ENCODE results near the gene TNFRSF1B.

TNFRSF1B gene

DNA sequence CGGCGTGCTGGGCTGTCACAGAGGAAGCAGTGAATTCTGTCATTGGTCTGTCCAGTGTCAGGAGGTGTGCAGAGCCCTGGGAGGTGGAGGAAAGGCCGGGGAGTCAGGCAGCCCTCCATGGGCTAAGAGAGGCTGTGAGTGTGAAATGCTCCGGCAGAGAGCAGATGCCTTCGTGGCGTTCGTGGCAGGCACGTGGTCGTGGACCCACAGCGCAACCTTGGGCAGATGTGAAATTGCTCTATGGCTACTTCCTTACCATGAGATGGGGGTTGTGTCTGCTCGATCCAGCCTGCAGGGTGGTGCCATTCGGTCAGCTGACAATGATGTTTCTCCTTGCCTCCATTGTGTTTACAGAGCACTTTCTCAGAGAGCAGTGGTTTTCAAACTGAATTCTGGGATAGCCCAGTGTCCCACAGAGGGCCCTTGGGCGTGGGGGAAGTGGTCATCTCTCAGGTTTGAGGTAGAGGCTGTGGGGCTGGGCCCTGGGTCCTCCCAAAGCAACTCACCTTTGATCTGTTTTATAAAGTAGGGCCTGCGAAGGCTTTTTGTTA is 27.9 kb downstream of the TNFRSF1B start:
- no peak for DNase-seq (ENCODE audit: low spot score)

DNA sequence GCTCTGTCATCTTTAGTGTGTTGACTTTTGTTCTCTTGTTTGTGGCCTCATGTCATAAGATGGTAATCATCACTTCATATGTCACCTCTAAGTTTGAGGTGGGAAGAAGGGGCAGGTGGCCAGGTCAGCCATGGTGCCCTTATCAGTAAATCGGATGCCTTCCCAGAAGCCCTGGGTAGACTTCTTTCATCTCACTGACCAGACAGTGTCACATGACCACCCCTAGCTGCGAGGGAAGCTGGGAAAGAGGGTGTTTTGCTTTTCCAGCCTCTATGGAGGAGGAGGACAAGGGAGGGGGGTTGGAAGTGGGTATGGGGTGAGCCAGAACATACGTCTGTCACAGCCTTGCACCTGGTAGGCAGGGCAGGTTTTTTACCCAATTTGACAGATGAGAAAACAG is 28.6 kb downstream of the TNFRSF1B start:
- no peak for DNase-seq (ENCODE audit: low spot score)

DNA sequence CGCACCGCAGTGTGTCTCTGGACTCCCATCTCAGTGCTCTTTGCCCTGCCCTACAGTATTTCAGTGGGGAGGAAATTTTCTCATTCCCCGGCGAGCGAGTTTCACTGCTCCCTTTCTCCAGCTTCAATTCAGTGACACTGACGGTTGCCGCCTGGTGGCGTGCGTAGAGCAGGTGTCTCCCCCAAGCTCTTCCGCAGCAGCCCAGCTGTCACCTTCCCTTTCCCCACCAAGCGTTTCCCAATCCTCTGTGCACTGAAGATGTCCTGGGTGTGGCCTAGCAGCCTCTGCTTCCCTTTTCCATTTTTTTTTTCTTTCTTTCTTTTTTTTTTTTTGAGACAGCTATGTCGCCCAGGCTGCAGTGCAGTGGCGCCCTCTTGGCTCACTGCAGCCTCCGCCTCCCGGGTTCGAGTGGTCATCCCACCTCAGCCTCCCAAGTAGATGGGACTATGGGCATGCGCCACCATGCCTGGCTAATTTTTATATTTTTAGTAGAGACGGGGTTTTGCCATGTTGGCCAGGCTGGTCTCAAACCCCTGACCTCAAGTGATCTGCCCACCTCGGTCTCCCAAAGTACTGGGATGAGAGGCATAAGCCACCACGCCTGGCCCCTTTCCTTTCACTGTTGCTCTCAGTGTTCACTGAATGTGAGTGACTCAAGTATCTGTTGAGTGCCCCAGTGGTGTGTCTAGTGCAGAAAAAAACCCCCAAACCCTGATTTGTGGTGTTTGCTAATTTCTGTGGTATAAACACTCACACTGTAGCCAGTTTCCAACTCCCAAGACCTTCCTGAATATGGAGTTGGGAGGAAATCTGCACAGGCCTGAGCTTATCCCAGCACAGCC is 30.1 kb downstream of the TNFRSF1B start:
- no peak for DNase-seq (ENCODE audit: low spot score)

DNA sequence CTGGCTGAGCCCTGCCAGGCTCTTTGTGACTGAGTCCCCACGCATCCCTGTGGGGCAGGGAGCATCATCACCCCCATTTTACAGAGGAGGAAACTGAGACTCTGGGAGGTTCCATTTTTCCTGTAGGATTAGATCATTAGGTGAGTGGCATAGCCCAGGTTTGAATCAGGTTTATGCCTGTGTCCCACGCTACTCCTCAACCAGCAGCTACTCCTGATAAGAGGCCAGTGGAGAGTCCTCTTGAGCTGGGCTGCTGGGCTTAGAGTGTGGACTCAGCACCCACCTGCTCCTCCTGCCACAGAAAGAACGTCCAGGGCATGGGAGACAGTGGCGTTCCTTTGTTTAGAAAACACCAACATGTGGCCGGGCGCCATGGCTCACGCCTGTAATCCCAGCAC is 30.7 kb downstream of the TNFRSF1B start:
- no peak for DNase-seq (ENCODE audit: low spot score)

DNA sequence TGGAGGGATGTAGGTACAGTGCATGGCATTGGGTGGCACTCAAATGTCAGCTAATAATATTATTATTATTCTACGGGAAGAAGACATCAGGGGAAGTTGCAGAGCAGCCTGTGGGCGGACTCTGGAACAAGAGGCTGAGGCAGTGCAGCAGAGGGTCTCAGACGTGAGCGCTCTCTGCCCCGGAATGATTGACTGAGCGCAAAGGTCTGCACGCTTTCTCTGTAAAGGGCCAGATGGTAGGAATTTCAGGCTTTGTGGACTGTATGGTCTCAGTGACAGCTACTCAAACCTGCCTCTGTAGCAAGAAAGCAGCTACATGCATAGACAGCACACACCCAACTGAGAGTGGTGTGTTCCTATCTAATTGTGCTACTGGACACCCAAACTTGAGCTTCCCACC is 33.4 kb downstream of the TNFRSF1B start:
- no peak for DNase-seq (ENCODE audit: low spot score)

DNA sequence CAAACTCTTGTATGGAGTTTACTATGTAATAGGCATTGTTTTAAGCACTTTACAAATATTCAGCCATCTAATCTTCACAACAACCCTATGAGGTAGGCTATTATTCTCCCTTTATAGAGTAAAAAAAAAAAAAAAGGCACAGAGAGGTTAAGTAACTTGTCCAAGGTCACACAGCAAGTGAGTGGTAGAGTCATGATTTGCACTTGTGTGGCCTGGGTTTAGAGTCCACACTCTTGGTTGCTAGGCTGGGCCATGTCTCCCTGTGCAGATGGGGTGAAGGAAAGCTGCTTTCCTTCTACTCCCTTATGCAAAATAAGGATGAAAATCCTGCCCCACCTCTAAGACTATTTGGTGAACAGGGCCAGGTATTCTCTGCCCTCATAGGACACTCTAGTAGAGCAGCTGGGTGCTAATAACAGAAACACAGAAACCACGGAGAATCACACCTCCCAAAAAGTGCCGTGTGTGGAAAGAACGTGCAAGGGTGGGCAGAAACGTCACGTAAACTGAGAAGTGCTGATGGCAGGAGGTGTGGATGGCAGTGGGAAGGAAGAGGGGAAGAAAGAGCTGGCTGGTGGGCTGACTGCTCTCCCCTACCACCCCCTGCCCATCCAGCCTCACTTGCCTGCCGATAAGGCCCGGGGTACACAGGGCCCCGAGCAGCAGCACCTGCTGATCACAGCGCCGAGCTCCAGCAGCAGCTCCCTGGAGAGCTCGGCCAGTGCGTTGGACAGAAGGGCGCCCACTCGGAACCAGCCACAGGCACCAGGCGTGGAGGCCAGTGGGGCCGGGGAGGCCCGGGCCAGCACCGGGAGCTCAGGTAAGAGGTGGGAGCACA is 34.8 kb downstream of the TNFRSF1B start:
- DNase-seq (ENCODE audit: low spot score): no peak

DNA sequence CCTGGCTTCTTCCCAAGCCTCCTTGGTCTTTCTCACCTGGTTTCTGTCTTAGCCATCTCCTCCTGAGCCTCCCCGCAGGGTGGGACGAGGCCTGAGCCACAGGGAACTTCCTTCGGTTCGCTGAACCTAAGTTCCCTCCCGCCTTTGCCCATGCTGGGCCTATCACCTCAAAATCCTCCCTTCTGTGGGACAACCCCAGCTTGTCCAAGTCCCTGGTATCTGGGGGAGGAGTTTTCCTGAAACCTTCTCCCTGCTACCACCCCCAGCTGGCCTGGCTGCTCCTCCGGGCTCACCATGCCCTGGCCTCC is 35.4 kb downstream of the TNFRSF1B start:
- no peak for DNase-seq (ENCODE audit: low spot score)

DNA sequence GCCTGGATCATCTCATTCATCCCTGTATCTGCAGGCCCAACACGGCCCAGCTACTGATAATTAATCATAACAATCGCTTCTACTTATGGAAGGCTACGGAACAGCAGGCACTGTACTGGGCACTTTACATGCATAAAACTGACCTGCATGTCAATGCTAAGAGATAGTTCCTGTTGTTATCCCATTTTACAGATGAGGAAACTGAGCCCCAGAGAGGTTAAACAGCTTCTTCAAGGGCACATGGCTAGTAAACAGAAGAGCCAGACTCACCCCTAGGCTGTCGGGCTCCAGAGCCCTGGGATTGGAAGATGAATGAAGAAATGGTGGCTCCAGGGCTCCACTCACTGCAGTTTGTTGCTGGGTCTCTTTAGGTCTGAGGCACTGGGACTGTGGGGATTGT is 35.8 kb downstream of the TNFRSF1B start:
- DNase-seq (ENCODE audit: low spot score): no peak

DNA sequence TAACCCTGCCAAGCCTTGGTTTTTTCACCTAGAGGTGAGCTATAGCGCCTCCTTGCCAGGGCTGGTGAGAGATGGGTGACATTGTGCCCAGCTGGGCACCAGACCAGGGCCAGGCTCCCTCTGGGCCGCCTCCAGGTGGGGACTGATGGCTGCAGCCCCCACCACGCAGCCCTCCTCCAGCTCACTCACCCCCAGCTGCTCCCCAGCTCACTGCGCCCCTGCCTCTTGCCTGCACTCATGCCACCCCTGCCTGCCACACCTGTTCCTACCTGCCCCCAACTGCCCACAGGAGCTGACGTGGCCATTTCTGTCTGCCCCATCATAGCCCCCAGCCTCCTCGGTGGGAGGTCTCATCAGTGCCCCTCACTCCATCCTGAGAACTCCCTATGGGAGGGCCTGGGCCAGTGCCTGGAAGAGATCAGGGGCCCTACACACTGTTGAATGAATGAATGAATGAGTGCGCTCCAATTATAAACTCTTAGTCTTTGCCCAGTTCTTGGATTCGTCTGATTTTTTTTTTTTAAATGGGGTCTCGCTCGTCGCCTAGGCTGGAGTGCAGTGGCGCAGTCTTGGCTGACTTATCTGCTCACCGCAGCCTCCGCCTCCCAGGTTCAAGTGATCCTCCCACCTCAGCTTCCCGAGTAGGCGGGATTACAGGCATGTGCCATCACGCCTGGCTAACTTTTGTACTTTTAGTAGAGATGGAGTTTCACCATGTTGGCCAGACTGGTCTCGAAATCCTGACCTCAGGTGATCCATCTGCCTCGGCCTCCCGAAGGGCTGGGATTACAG is 36.6 kb downstream of the TNFRSF1B start:
- no peak for DNase-seq (ENCODE audit: low spot score)

DNA sequence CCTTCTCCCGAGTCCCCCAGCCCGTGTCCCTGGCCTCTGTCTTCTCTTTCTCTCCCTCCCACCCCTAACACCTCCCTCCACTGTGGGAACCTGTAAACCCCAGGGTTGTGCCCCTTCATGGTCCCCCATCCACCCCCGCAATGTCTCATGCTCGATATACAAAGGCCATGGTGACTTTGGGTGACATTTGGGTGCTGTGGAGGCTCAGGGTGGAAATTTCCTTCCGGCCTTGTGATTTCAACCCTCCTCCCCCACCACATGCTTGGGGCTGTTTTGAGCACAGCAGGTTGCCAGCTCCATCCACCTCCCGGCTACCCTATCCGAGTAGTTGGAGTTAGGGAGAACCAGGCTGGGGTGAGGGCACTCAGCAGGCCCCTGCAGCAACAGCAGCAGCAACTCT is 37.3 kb downstream of the TNFRSF1B start:
- no peak for DNase-seq (ENCODE audit: low spot score)

DNA sequence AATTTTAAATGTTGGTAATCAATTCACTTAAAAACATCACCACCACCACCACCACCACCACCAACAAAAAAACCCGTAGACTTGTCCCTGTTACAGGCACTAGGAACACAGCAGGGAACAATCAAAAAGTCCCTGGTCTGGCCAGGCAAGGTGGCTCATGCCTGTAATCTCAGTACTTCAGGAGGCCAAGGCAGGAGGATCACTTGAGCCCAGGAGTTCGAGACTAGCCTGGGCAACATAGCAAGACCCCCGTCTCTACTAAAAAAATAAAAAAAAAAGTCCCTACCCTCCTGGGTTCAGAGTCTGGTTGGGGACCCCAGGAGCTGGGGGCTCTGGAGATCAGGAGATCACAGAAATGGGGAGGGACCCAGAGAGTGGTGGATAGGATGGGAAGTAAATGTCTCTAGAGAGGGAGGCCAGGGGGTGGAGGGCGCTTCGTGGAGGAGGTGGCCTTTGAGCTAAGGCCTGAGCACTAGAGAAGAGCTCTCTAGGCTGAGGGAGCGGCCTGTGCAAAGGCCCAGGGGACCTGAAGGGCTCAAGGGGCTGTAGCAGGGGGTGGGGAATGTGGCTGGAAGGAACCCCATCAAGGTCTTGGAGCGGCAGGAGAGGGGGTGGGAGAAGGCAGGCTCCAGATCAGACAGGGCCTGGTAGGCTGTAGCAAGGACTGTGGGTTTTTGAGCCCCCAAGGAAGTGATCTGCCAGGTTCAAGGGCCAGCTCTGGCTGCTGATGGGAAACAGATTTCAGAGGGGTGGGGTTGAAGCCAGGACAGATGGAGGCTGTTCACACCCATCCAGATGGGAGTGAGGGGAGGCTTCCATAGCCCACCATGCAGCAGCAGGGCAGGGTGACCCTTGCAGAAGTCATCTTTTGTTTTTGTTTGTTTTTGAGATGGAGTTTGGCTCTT is 38.2 kb downstream of the TNFRSF1B start:
- DNase-seq (ENCODE audit: low spot score): no peak

DNA sequence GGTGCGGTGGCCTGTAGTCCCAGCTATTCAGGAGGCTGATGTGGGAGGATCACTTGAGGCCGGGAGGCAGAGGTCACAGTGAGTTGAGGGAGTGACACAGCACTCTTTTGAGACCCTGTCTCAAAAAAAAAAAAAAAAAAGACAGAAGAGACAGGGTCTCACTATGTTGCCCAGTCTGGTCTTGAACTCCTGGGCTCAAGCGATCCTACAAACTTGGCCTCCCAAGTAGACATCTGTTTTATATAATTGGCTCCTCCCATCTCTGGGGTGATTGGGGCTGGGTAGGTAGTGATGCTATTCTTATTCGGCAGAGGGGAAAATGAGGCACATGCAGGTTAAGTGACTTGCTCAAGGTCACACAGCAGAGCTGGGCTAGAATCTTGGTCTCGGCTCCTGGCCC is 39.4 kb downstream of the TNFRSF1B start:
- DNase-seq (ENCODE audit: low spot score): no peak

DNA sequence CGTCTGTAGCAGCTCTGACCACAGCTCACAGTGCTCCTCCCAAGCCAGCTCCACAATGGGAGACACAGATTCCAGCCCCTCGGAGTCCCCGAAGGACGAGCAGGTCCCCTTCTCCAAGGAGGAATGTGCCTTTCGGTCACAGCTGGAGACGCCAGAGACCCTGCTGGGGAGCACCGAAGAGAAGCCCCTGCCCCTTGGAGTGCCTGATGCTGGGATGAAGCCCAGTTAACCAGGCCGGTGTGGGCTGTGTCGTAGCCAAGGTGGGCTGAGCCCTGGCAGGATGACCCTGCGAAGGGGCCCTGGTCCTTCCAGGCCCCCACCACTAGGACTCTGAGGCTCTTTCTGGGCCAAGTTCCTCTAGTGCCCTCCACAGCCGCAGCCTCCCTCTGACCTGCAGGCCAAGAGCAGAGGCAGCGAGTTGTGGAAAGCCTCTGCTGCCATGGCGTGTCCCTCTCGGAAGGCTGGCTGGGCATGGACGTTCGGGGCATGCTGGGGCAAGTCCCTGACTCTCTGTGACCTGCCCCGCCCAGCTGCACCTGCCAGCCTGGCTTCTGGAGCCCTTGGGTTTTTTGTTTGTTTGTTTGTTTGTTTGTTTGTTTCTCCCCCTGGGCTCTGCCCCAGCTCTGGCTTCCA is 40.1 kb downstream of the TNFRSF1B start:
- no peak for DNase-seq (ENCODE audit: low spot score)

DNA sequence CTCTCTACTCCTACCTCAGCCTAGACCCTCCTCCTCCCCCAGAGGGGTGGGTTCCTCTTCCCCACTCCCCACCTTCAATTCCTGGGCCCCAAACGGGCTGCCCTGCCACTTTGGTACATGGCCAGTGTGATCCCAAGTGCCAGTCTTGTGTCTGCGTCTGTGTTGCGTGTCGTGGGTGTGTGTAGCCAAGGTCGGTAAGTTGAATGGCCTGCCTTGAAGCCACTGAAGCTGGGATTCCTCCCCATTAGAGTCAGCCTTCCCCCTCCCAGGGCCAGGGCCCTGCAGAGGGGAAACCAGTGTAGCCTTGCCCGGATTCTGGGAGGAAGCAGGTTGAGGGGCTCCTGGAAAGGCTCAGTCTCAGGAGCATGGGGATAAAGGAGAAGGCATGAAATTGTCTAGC is 41.5 kb downstream of the TNFRSF1B start:
- no peak for DNase-seq (ENCODE audit: low spot score)

DNA sequence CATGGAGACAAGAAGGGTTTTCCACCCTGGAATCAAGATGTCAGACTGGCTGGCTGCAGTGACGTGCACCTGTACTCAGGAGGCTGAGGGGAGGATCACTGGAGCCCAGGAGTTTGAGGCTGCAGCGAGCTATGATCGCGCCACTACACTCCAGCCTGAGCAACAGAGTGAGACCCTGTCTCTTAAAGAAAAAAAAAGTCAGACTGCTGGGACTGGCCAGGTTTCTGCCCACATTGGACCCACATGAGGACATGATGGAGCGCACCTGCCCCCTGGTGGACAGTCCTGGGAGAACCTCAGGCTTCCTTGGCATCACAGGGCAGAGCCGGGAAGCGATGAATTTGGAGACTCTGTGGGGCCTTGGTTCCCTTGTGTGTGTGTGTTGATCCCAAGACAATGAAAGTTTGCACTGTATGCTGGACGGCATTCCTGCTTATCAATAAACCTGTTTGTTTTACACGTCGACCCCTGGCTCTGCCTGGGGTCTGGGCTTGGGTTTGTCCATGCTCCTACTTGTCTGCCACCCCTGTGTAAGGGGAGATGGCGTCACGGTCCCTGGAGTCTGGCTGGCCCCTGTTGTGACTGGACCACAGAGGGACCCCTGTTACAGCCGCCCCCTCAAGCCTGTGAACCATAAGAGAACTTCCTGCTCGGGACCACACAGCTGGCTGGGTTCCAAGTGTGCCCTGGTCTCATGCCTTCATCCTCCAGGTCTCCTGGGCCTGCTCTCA is 42.1 kb downstream of the TNFRSF1B start:
- peak; percentile 83 for DNase-seq (ENCODE audit: low spot score)

DNA sequence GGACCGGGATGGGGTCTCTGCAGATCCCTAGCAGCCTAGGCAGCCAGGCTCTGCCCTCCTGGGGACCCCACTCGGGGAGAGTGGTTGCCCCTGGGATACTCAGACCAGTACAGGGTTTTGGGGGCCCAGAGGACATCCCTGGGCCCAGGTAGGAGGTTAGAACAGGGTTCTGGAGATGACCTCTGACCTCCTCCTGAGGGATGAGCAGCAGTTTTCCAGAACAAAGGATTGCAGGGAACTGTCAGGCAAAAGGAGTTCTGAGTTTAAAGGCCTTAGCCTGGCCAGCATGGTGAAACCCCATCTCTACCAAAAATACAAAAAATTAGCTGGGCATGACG is 42.7 kb downstream of the TNFRSF1B start:
- DNase-seq (ENCODE audit: low spot score): no peak

DNA sequence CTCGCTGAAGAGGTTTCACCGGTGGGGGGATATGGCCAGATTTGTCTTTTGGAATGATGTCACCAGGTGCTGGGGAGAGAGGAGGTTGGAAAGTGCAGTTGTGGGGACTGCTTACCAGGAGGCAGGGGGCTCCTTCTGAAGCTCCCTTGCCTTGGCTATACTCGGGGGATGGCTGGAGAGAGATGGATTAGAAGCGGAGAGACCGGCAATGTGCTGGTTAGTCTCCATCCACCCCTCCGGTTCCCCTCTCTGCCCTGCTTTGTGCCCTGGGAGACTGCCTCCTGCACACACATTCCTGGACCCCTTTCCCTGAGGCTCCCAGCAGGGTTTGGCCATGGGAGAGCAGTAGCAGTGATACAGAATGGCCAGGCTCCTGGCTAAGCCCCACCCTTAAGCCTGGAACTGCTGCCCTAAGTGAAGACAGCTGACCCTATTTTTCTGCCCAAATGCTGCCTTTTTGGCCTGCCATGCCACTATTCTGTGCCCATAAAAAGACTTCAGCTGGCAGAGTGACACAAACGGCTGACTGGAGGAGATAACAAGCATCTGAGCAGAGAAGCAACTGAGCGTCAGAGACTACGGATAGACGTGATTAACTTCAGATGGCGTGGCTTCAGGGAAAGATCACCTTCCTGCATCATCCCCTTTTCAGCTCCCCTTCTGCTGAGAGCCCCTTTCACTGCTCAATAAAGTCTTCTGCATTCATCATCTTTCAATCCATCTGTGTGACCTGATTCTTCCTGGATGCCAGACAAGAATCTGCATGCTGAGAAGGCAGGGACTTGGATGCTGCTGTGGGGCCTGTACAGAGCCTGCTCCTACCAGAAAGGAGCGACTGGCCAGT is 48.5 kb downstream of the TNFRSF1B start:
- DNase-seq (ENCODE audit: low spot score): peak; percentile 69

DNA sequence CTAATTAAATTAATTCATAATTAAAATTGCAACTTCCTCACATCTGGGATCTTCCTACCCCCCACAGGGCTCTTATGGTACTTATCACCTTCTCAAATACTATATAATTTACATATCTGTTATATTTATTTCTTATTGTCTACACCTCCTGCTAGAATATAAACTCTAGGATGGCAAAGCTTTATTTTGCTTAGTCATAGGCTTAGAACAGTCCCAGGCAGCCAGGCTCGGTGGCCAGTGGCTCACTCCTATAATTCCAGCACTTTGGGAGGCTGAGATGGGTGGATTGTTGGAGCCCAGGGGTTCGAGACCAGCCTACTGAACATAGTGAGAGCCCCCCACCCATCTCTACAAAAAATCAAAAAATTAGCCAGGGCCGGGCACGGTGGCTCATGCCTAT is 53.0 kb downstream of the TNFRSF1B start:
- no peak for DNase-seq (ENCODE audit: low spot score)

DNA sequence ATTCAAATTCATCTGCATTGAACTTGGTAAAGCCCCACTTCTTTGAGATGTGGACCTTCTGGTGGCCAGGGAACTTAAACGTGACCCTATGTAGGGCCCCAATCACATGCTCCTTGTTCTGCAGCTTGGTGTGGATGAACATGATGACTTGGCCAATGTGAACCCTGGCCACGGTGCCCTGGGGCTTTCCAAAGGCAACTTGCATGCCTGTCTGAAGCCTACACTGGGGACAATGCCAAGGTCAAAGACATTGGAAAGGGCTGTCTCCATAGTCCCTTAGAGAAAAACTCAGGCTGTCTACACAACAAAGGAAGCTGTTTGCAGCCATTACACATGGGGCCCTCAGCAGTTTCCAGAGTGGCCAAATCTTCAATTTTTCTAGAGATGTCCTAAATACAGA is 54.1 kb downstream of the TNFRSF1B start:
- no peak for DNase-seq (ENCODE audit: low spot score)
